ENCODE data around the gene DNAJC11. TPM values are rescaled to one million over a fixed set of nuclear protein-coding genes. Genes with fewer than 3 reads are reported as not detected.

DNAJC11 gene
- total RNA-seq, 4 donors from 2014 or later = 27.1 to 41.5 (median 34.7) TPM

GRCh38 chr1:6624710-6625583, 76.7 kb downstream of the DNAJC11 start, which contains the start of gene THAP3:
Gene THAP3 (plus strand): TSS chr1:6624868. CDS start chr1:6625219, 351 bp downstream.
- intact Hi-C loops (cut with DNase I) = loop anchor here (10.0 kb wide), 1 partner anchor 70 kb away; the partner anchor contains the start of genes NOL9 and TAS1R1
- H3K9me3 ChIP-seq = no peaks in the 10 kb centered on the region
- H3K4me3 ChIP-seq = peak within 1 kb of the TSS; percentile 66 to 95 (median 74)
- H3K27ac ChIP-seq = peak within 1 kb of the TSS; percentile 85 to 95 (median 91)
- peaks cover 11 to 36% (median 13%) of the 10 kb centered on the region in 3 donors for H3K4me1 ChIP-seq
- no peaks in the 10 kb centered on the region for H3K27me3 ChIP-seq
- DNase-seq = peak; percentile 47
- 0 to 5% methylated on average over 1 to 19 of the region's 73 CpGs for WGBS, 2 donors
- TF ChIP-seq CTCF (IDR thresholded peaks at IDR 0.05) (no peak), POLR2A (IDR thresholded peaks at IDR 0.05) (peak in 1 of 4 donors; percentile 40)
- peaks cover 7 to 76% (median 26%) of the 10 kb centered on the region in 3 donors for H3K36me3 ChIP-seq

GRCh38 chr1:6623269-6623965, 78.2 kb downstream of the DNAJC11 start:
- 69 to 72% methylated on average over 14 of the region's 14 CpGs for WGBS, 2 donors
- Histone ChIP-seq H3K27me3 (no peaks in the 10 kb centered on the region), H3K4me1 (peaks cover 11 to 36% (median 13%) of the 10 kb centered on the region in 3 donors), H3K27ac (peak overlapping the region in 1 of 4 donors; percentile 85), H3K4me3 (no peak overlapping the region), H3K36me3 (peaks cover 0 to 76% (median 32%) of the 10 kb centered on the region in 3 donors), H3K9me3 (no peaks in the 10 kb centered on the region)
- intact Hi-C loops (cut with DNase I) = loop anchor here (10.0 kb wide), 1 partner anchor 69 kb away; the partner anchor contains the start of genes NOL9 and TAS1R1
- TF ChIP-seq CTCF (IDR thresholded peaks at IDR 0.05) = no peak
- DNase-seq = no peak

- H3K27me3 ChIP-seq = no peaks in the 10 kb centered on the region
- no peak for TF ChIP-seq CTCF (IDR thresholded peaks at IDR 0.05)
- no peak for TF ChIP-seq POLR2A (IDR thresholded peaks at IDR 0.05)
- no peaks in the 10 kb centered on the region for H3K9me3 ChIP-seq
- no peak overlapping the region for H3K27ac ChIP-seq
- H3K36me3 ChIP-seq = peaks cover 0 to 76% (median 32%) of the 10 kb centered on the region in 3 donors
- DNase-seq = no peak
- intact Hi-C loops (cut with DNase I) = loop anchor here (10.0 kb wide), 1 partner anchor 68 kb away; the partner anchor contains the start of genes NOL9 and TAS1R1
- 73 to 79% methylated on average over 6 to 8 of the region's 10 CpGs for WGBS, 2 donors
- H3K4me1 ChIP-seq = peaks cover 11 to 27% (median 13%) of the 10 kb centered on the region in 3 donors
- no peak overlapping the region for H3K4me3 ChIP-seq
Measured at GRCh38 chr1:6622396-6623152, 79.0 kb downstream of the DNAJC11 start.

- Histone ChIP-seq H3K27ac (no peak overlapping the region), H3K27me3 (no peaks in the 10 kb centered on the region), H3K4me1 (peaks cover 10 to 25% (median 15%) of the 10 kb centered on the region in 3 donors), H3K9me3 (no peaks in the 10 kb centered on the region), H3K4me3 (no peak overlapping the region), H3K36me3 (peaks cover 0 to 74% (median 32%) of the 10 kb centered on the region in 3 donors)
- TF ChIP-seq CTCF (IDR thresholded peaks at IDR 0.05) (no peak), POLR2A (IDR thresholded peaks at IDR 0.05) (no peak)
- DNase-seq = no peak
- 77 to 89% methylated on average over 16 to 27 of the region's 41 CpGs for WGBS, 2 donors
- intact Hi-C loops (cut with DNase I) = loop anchor here (10.0 kb wide), 1 partner anchor 67 kb away; the partner anchor contains the start of genes NOL9 and TAS1R1
Measured at GRCh38 chr1:6621429-6622391, 79.9 kb downstream of the DNAJC11 start.
